Panc1 (cell line): ENCODE data around the gene PNMA8A.

Experiments used
- CTCF ChIP-seq: fragments of 450-650 bp; IDR thresholded peaks from 2 replicates; pipeline ENCODE4 v1.5.1; 2017; ENCODE audit warnings: mild to moderate bottlenecking
- POLR2AphosphoS5 ChIP-seq: IDR thresholded peaks from 2 replicates; pipeline ENCODE4 v1.6.1; 2012; ENCODE audit warnings: mild to moderate bottlenecking, low read depth, low read length, moderate library complexity

GRCh38 chr19:46491975-46492682 is 20.8 kb upstream of the PNMA8A start:
- TF ChIP-seq CTCF = no peak
- no peak for TF ChIP-seq POLR2AphosphoS5
